ENCODE data around the gene KAT7. TPM values are rescaled to one million over a fixed set of nuclear protein-coding genes. Genes with fewer than 3 reads are reported as not detected.
"Not testable (repeated sequence)": the region's sequence is repeated elsewhere in the genome, so short reads cannot be mapped to it uniquely, and the experiment has no call there.

The KAT7 gene
- total RNA-seq, 1 donor from 2014 or later: 89.8 TPM

GRCh38 chr17:49798182-49798581, 9.7 kb downstream of the KAT7 start:
- intact Hi-C loops (cut with micrococcal nuclease): no loop called here

- intact Hi-C loops (cut with micrococcal nuclease): no loop called here
Observed at GRCh38 chr17:49798738-49799137, 10.3 kb downstream of the KAT7 start.

GRCh38 chr17:49809056-49809455, 20.6 kb downstream of the KAT7 start:
- intact Hi-C loops (cut with micrococcal nuclease): no loop called here

GRCh38 chr17:49814781-49815529, 26.5 kb downstream of the KAT7 start:
- intact Hi-C loops (cut with micrococcal nuclease): no loop called here

- intact Hi-C loops (cut with micrococcal nuclease): no loop called here
Observed at GRCh38 chr17:49815761-49816281, 27.3 kb downstream of the KAT7 start.

GRCh38 chr17:49817993-49818392, 29.5 kb downstream of the KAT7 start:
- intact Hi-C loops (cut with micrococcal nuclease): loop anchor here (1.0 kb wide), 1 partner anchor 33 kb away; no protein-coding TSS in a partner anchor

- intact Hi-C loops (cut with micrococcal nuclease): no loop called here
Observed at GRCh38 chr17:49819138-49819537, 30.7 kb downstream of the KAT7 start.

- intact Hi-C loops (cut with micrococcal nuclease): no loop called here
Observed at GRCh38 chr17:49819651-49820050, 31.2 kb downstream of the KAT7 start.

- intact Hi-C loops (cut with micrococcal nuclease): no loop called here
Observed at GRCh38 chr17:49820773-49821172, 32.3 kb downstream of the KAT7 start.

- intact Hi-C loops (cut with micrococcal nuclease): no loop called here
Observed at GRCh38 chr17:49821466-49821865, 33.0 kb downstream of the KAT7 start.

- intact Hi-C loops (cut with micrococcal nuclease): no loop called here
Observed at GRCh38 chr17:49821916-49822315, 33.4 kb downstream of the KAT7 start.

GRCh38 chr17:49822829-49823228, 34.3 kb downstream of the KAT7 start:
- intact Hi-C loops (cut with micrococcal nuclease): no loop called here

GRCh38 chr17:49823614-49824013, 35.1 kb downstream of the KAT7 start:
- intact Hi-C loops (cut with micrococcal nuclease): no loop called here

GRCh38 chr17:49825645-49826044, 37.2 kb downstream of the KAT7 start:
- intact Hi-C loops (cut with micrococcal nuclease): no loop called here

- intact Hi-C loops (cut with micrococcal nuclease): not testable (repeated sequence)
Observed at GRCh38 chr17:49828325-49828724, 39.8 kb downstream of the KAT7 start.

- intact Hi-C loops (cut with micrococcal nuclease): no loop called here
Observed at GRCh38 chr17:49829026-49829425, 40.5 kb downstream of the KAT7 start.

GRCh38 chr17:49830605-49831004, 42.1 kb downstream of the KAT7 start:
- intact Hi-C loops (cut with micrococcal nuclease): no loop called here

- intact Hi-C loops (cut with micrococcal nuclease): no loop called here
Observed at GRCh38 chr17:49832840-49833599, 44.5 kb downstream of the KAT7 start.

- intact Hi-C loops (cut with micrococcal nuclease): no loop called here
Observed at GRCh38 chr17:49834118-49834743, 45.8 kb downstream of the KAT7 start.

- intact Hi-C loops (cut with micrococcal nuclease): no loop called here
Observed at GRCh38 chr17:49835472-49835871, 47.0 kb downstream of the KAT7 start.

GRCh38 chr17:49836111-49837030, 47.9 kb downstream of the KAT7 start:
- intact Hi-C loops (cut with micrococcal nuclease): no loop called here
